CD4-positive, alpha-beta T cell treated with Interleukin-6 for 4 hours (primary cell): ENCODE measurements around the gene SSTR1.

ENCODE experiments used
- DNase-seq: peaks from one replicate; pipeline ENCODE4 v3.0.0-alpha.2; 2020; ENCODE audit warnings: mixed read lengths

SSTR1 gene

GRCh38 chr14:38238878-38239277, 31.2 kb downstream of the SSTR1 start:
- DNase-seq, result no peak

GRCh38 chr14:38243696-38244240, 36.1 kb downstream of the SSTR1 start:
- DNase-seq, result no peak

DNA sequence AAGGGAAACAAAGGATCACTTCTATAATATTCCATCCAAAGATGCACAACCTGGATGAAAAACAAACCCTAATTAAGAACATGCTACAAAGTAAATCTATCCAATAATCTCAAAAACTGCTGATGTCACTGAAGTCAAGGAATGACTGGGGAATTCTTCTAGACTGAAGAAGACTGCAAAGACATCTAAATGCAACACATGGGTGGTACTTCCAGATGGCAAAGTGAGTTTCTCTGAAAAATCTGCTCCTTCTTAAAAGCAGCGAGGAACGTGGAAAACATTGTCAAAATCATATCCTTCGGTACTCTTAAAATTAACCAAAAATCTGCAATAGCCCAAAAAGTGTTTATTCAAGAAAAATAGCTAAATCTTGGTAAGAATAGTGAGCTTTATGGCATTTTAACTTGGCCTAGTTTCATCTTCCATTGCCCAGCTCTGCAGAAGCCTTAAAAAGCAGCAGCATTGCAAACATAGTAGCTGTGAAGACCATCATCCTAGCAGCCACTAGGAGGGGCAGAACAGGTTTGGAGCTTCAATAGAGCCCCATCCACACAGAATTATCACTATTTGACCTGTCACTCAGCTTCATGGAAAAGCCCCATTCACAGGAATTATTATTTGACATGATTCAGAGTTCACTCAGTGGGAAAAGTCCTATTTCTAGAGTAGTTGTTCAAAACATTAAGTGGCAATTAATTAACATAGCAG, 40.8 kb downstream of the SSTR1 start:
- DNase-seq, result no peak

DNA sequence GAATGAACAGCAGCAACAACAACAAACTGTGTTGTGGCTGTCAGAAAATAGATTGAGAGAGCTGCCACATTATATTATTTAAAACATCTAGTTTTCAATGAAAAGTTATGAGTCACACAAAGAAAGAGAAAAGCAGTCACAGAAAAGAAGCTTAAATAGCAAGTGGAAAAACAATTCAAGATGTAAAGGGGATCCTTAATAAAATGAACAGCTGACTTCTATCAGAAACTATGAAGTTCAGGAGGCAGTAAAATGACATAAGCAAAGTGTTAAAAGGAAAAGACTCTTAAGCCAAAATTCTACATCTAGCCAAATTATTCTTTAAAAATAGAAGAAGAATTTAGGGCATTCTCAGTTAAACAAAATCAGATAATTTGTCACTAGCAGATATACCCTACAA, 42.6 kb downstream of the SSTR1 start:
- no peak for DNase-seq

DNA sequence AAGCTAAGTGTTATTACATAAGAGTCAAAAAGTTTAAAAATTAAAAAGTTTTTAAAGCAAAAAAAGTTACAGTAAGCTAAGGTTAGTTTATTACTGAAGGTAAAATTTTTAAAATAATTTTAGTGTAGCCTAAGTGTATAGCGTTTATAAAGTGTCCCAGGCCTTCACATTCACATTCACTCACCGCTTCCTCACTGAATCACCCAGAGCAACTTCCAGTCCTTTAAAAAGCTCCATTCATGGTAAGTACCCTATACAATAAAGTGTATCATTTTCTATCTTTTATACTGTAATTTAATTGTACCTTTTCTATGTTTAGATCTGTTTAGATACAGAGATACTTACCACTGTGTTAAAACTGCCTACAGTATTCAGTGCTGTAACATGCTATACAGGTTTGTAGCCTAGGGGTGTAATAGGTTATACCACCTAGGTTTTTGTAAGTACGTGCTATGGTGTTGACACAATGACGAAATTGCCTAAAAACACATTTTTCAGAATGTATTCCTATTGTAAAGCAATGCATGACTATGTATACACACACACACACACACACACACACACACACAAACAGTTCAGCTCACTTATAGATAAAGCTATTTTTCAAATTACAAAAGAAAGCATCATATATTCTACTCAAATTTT, 44.5 kb downstream of the SSTR1 start:
- no peak for DNase-seq

DNA sequence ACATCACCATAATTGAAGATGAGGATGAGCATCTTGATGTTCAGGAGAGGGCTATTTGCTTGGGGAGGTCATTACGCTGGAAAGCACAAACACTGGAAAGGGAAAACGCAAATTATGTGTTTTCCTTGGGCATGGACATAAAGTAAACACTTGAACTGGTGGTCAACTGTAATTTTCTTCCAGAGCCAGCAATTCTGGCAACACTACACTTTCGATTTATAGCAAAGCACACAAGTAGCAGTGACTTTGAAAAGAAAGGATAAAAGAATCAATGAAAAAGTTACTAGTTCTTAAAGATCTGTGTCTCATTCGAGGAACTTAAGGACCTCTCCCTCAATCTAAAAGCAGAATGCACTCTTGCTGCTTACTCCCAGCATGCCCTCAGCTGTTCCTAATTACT, 46.0 kb downstream of the SSTR1 start:
- DNase-seq, result no peak

- DNase-seq, result no peak
Measured at GRCh38 chr14:38254571-38255407, 47.1 kb downstream of the SSTR1 start.

DNA sequence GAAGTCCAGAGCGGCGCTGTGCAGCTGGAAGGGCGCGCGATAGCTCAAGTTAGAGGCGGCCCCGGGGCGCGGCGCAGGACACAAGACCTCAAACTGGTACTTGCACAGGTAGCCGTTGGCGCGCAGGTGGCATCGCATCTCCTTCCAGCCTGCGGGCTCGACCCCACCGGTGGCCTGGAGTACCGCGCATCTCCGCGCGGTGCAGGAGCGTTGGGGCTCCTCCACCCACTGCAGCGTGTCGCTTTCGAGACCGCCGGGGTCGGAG, 47.6 kb downstream of the SSTR1 start:
- no peak for DNase-seq

GRCh38 chr14:38255673-38256532, 48.2 kb downstream of the SSTR1 start, which contains the start of gene CLEC14A:
TSS of gene CLEC14A (minus strand) at chr14:38256093. CDS start at chr14:38256022, 71 bp downstream.
- no peak for DNase-seq

DNA sequence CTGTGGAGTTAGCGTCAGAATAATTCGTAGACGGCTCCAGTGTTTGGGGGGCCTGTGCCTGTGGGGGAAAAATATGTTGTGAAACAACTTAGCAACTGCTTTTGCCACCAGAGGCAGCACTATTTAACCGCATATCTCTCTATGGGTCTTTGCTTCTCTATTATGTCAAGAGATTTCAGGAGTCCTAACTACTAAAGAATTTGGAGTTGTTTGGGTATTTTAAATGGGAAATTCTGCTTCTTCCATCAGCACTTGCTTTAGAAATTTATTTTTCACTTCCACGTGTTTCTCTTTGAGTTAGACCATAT, 48.8 kb downstream of the SSTR1 start:
- no peak for DNase-seq

DNA sequence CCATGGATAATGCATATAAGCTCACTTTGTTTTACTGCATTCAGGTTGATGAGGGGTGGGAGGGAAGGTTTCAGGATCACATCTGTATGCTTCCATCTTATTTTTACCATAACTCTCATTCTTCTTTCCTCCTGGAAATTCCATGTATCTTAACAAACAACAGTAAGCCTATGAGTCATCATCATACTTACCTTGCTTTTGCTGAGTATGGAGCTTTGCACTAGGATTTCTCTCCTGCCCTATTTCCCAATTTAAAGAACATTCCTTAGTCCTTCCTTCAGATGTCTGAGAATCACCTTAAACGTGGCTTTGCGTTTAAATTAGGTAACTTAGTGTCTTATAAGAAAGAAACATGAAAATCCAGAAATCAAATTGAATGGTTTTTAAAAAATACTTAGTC, 49.8 kb downstream of the SSTR1 start:
- no peak for DNase-seq

DNA sequence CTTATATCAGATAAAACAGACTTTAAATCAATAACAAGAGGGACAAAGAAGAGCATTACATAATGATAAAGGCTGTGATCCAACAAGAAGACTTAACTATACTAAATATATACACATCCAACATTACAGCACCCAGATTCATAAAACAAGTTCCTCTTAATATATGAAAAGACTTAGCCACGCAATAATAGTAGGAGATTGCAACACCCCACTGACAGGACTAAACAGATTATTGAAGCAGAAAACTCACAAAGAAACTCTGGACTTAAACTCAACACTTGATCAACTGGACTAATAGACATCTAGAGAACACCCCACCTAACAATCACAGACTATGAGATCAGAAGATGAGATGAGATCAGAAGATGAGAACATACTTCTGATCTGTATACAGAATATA, 53.9 kb downstream of the SSTR1 start:
- DNase-seq, result no peak
